Stomach (tissue), 9 donors: ENCODE results near the gene EBF3. TPM values are rescaled to one million over a fixed set of nuclear protein-coding genes. Genes with fewer than 3 reads are reported as not detected.
A peak's percentile ranks its signal among the peaks of the same experiment; 100 is the strongest.

Experiments
- DNase-seq, 2 donors: peaks; one replicate each; pipeline versions ENCODE4 v3.0.0 to v3.0.0-alpha.2; 2013 to 2019
- H3K27ac ChIP-seq, 5 donors: fragments of 200-600 bp in 4 of 5; sonication (generic) in 4 of 5; one replicate each; pipeline ENCODE4 v1.5.1; 2013 to 2019; ENCODE audit warnings: mild to moderate bottlenecking in 1 of 5, moderate library complexity in 1 of 5
- H3K27me3 ChIP-seq, 3 donors: fragments of 200-600 bp; sonication (generic); one replicate each; pipeline ENCODE4 v1.5.1; 2017 to 2019; ENCODE audit warnings: mixed run types in 1 of 3
- H3K36me3 ChIP-seq, 4 donors: fragments of 200-600 bp; sonication (generic); 1 replicate in 3 of 4; 2 replicates in 1 of 4; pipeline ENCODE4 v1.5.1; 2016 to 2019
- H3K4me1 ChIP-seq, 4 donors: fragments of 200-600 bp; sonication (generic); one replicate each; pipeline ENCODE4 v1.5.1; 2016 to 2019
- H3K4me3 ChIP-seq, 4 donors: fragments of 200-600 bp; sonication (generic) in 3 of 4; one replicate each; pipeline ENCODE4 v1.5.1; 2016 to 2019; ENCODE audit warnings: mild to moderate bottlenecking in 1 of 4
- H3K9me3 ChIP-seq, 4 donors: fragments of 200-600 bp; sonication (generic); one replicate each; pipeline ENCODE4 v1.5.1; 2016 to 2019
- EP300 ChIP-seq: sonication (generic); formaldehyde crosslinking; IDR thresholded peaks from one replicate; pipeline ENCODE4 v1.6.1; 2017; ENCODE audit warnings: antibody characterized with exemption
- POLR2A ChIP-seq, 4 donors: fragments of 450-650 bp; IDR thresholded peaks; one replicate each; pipeline ENCODE4 v1.6.1; 2016; ENCODE audit warnings: antibody characterized with exemption in 4 of 4, control low read depth in 2 of 4, mild to moderate bottlenecking in 1 of 4, moderate library complexity in 1 of 4
- POLR2AphosphoS5 ChIP-seq, 3 donors: sonication (generic); formaldehyde crosslinking; IDR thresholded peaks; one replicate each; pipeline ENCODE4 v1.6.1; 2016; ENCODE audit warnings: antibody characterized with exemption in 3 of 3
- WGBS, 5 donors: extraction: QIAGEN DNeasy Blood & Tissue Kit in 3 of 5; methylation state at CpG; one replicate each; pipeline versions ENCODE4 v1.1.5 to v1.1.7; 2013 to 2018; 5-methylcytosine and 5-hydroxymethylcytosine counted together
- intact Hi-C: fragments of 100-400 bp; cut with DNase I; formaldehyde crosslinking; loops from one replicate; pipeline ENCODE4 v1.15.1; 2023; ENCODE audit warnings: low total_unique reads
- polyA plus RNA-seq, 3 donors: library from polyadenylated mRNA; stranded (reverse); fragments of 200-250 nt; gene quantifications; one replicate each; pipeline ENCODE4 v1.2.3, GENCODE V29; 2013
- total RNA-seq, 5 donors: library from RNA; depleted of rRNA; stranded (reverse); fragments of >200 nt; gene quantifications; one replicate each; pipeline versions ENCODE4 v1.1.0 to v1.2.3, GENCODE V29; 2014 to 2016
- TF ChIP-seq, protein P1 (sequence below), 7 experiments: fragments of 450-650 bp in 4 of 7; fragments of 200-600 bp in 3 of 7; sonication (generic) in 3 of 7; IDR thresholded peaks; one replicate each; pipeline ENCODE4 v1.5.1; 2016 to 2019; ENCODE audit warnings: antibody characterized with exemption in 7 of 7, control low read depth in 2 of 7, mild to moderate bottlenecking in 1 of 7
- donor health status: healthy with polysubstance abuse.
- donor health status: Bipolar disorder and iron deficiency.
- donor health status: healthy.

EBF3 gene
- total and polyA plus RNA-seq, 8 donors, result 0.19 to 7.3 (median 0.58) TPM; not detected in 3

DNA sequence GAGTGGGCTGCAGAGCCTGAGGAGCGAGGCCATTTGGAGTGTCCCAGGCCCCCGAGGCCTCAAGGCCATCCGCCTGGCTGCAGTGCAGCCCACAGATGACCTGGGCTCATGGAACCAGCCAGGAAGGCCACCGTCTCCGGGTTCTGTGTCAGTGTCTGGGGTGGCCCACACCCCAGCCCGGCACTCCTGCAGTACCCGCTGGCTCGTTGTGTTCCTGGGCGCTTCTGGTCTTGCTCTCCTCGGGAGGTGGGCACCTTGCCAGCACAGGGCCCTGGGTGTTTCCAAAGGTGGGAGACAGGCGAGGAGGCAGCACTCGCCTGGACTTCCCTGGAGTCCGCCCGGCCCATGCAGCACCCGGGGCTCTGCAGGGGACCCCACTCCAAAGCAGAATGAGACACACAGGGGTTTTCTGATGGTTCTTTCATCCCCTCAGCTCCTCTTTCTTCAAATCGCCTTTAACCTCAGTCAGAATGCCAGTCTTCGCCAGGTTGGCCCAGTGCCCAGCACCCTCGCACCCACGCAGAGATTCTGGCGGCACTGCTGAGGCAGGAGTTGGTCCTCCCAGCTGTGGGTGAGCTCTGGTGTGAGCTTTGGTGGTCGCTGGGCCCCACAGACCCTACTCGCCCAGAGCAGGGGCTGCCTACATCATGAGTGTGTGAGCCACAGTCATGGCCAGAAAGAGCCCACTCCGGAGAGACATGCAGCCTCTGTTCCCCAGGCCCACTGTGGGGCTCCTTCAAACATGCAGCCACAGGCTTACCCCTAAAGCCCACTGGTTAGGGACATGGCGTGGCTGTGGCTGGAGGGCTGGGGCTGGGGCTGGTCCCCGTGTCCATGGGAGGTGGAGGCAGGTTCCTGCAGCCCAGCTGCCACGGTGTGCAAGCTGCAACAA, 155.7 kb downstream of the EBF3 start:
- Histone ChIP-seq H3K4me1 (no peaks in the 10 kb centered on the region), H3K9me3 (peaks cover 2 to 31% (median 27%) of the 10 kb centered on the region in 4 donors), H3K27ac (no peak overlapping the region), H3K27me3 (peaks cover 0 to 14% (median 0%) of the 10 kb centered on the region in 3 donors), H3K36me3 (no peaks in the 10 kb centered on the region), H3K4me3 (no peak overlapping the region)
- WGBS, 5 donors, result 81 to 89% (median 84%) methylated on average over 18 to 26 of the region's 26 CpGs
- no peak for TF ChIP-seq POLR2A (IDR thresholded peaks at IDR 0.05)
- no peak for TF ChIP-seq POLR2AphosphoS5 (IDR thresholded peaks at IDR 0.05)
- TF ChIP-seq, protein P1, sequence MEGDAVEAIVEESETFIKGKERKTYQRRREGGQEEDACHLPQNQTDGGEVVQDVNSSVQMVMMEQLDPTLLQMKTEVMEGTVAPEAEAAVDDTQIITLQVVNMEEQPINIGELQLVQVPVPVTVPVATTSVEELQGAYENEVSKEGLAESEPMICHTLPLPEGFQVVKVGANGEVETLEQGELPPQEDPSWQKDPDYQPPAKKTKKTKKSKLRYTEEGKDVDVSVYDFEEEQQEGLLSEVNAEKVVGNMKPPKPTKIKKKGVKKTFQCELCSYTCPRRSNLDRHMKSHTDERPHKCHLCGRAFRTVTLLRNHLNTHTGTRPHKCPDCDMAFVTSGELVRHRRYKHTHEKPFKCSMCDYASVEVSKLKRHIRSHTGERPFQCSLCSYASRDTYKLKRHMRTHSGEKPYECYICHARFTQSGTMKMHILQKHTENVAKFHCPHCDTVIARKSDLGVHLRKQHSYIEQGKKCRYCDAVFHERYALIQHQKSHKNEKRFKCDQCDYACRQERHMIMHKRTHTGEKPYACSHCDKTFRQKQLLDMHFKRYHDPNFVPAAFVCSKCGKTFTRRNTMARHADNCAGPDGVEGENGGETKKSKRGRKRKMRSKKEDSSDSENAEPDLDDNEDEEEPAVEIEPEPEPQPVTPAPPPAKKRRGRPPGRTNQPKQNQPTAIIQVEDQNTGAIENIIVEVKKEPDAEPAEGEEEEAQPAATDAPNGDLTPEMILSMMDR (IDR thresholded peaks at IDR 0.05), result no peak
- TF ChIP-seq EP300, result no peak
- intact Hi-C loops, result no loop called here
- DNase-seq, result no peak

DNA sequence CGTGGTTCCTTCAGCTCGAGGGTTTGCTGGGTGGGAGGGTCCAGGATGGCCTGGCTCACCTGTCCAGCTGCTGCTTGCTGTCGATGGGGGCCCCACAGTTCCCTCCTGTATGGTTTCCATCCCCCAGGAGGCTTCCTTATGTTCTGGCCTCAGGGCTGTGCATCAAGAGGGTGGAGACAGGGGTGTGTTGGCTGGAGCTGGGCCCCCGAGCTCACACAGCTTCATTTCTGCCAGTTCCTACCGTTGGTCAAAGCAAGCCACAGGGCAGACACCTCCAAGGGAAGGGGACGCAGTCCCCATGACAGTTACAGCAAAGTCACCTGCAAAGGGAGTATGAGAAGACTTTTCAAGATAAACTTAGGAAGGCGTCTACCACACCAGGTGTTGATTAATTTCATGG, 156.9 kb downstream of the EBF3 start:
- H3K27ac ChIP-seq, result no peak overlapping the region
- intact Hi-C loops, result no loop called here
- WGBS, 5 donors, result 69 to 87% (median 77%) methylated on average over 6 to 7 of the region's 7 CpGs
- TF ChIP-seq POLR2A (IDR thresholded peaks at IDR 0.05) (no peak), POLR2AphosphoS5 (IDR thresholded peaks at IDR 0.05) (no peak), EP300 (no peak)
- TF ChIP-seq, protein P1 (IDR thresholded peaks at IDR 0.05), result no peak
- H3K4me1 ChIP-seq, result no peaks in the 10 kb centered on the region
- DNase-seq, result no peak
- no peaks in the 10 kb centered on the region for H3K36me3 ChIP-seq
- no peak overlapping the region for H3K4me3 ChIP-seq
- peaks cover 2 to 42% (median 36%) of the 10 kb centered on the region in 4 donors for H3K9me3 ChIP-seq
- peaks cover 0 to 14% (median 0%) of the 10 kb centered on the region in 3 donors for H3K27me3 ChIP-seq

DNA sequence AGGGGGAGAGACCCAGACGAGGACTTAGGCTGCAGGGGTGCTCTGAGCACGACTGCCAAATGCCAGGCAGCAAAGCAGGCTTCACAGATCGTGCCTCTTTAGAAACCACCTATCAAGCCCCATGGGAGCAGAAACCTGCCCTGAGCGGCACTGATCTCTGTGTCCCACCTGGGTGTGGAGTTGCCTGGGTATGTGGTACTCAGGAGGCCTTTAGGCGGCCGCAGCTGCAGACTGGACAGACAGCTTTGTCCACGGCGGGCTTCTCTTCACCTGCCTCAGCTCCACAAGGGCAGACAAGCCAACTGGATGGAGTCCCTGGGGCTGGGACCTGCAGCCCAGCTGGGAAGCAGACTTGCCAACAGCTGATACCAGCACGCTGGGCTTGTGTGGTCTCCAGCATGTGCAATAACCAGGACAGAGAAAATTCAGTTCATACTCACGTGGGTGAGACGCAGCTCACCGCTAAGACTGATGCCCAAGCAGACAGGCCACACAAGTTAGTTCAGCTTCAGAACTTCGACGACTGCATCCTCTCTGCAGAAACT, 163.2 kb downstream of the EBF3 start:
- intact Hi-C loops, result no loop called here

DNA sequence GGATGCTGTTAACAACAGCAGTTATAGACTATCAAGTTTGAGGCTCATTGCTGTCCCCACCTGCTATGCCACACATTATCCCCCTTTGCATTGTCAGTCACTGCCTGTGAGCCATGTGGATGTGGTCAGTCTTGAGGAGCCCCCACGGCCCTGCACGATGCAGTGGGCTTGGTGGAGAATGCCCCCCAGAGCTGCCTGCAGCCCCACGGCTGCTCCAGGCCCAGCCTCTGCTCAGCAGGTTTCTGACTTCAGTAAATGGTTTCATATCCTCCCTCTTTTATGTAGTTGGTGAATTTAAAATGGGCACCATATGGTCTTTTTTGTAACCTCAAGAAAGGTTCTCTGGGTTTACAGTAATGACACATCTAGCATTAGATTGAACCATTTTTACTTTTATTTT, 164.1 kb downstream of the EBF3 start:
- intact Hi-C loops, result no loop called here

More for the DNA sequence above, 163.2 kb downstream of the EBF3 start:
- Histone ChIP-seq H3K4me3 (no peak overlapping the region), H3K27ac (no peak overlapping the region), H3K4me1 (no peaks in the 10 kb centered on the region), H3K27me3 (no peaks in the 10 kb centered on the region), H3K9me3 (peaks cover 2 to 51% (median 38%) of the 10 kb centered on the region in 4 donors), H3K36me3 (no peaks in the 10 kb centered on the region)
- 66 to 74% (median 71%) methylated on average over 12 to 14 of the region's 14 CpGs for WGBS, 5 donors
- TF ChIP-seq POLR2A (IDR thresholded peaks at IDR 0.05) (no peak), POLR2AphosphoS5 (IDR thresholded peaks at IDR 0.05) (no peak), EP300 (no peak)
- TF ChIP-seq, protein P1 (IDR thresholded peaks at IDR 0.05), result no peak
- DNase-seq, result peak in 1 of 2 donors; percentile 21

More for the DNA sequence above, 164.1 kb downstream of the EBF3 start:
- Histone ChIP-seq H3K36me3 (no peaks in the 10 kb centered on the region), H3K4me1 (no peaks in the 10 kb centered on the region), H3K9me3 (peaks cover 0 to 45% (median 31%) of the 10 kb centered on the region in 4 donors), H3K27ac (no peak overlapping the region), H3K4me3 (no peak overlapping the region), H3K27me3 (no peaks in the 10 kb centered on the region)
- DNase-seq, result peak in 1 of 2 donors; percentile 8
- WGBS, 5 donors, result 62 to 82% (median 78%) methylated on average over 3 of the region's 3 CpGs
- no peak for TF ChIP-seq EP300
- TF ChIP-seq POLR2AphosphoS5 (IDR thresholded peaks at IDR 0.05), result no peak
- no peak for TF ChIP-seq POLR2A (IDR thresholded peaks at IDR 0.05)
- TF ChIP-seq, protein P1 (IDR thresholded peaks at IDR 0.05), result no peak
